ENCODE measurements around the gene PIGR. TPM values are rescaled to one million over a fixed set of nuclear protein-coding genes. Genes with fewer than 3 reads are reported as not detected.

The PIGR gene
- total and polyA plus RNA-seq, 10 of the 15 experiments (the other 5 are each of a cell fraction or from before 2014, with no cell fraction given): 0.96 to 7.6 (median 1.8) TPM

GRCh38 chr1:206891412-206891811 is 54.9 kb downstream of the PIGR start:
- H3K9me3 ChIP-seq (replicated peaks; ENCODE audit: control insufficient read depth, insufficient read depth, low read length): no peaks in the 10 kb centered on the region
- H3K27ac ChIP-seq (ENCODE audit: control insufficient read depth, insufficient read depth): no peak overlapping the region
- WGBS (ENCODE audit: insufficient coverage, insufficient replicate concordance, low lambda C conversion rate, missing lambda C conversion rate): 0% methylated on average over 1 of the region's 1 CpG
- no peaks in the 10 kb centered on the region for H3K79me2 ChIP-seq (ENCODE audit: control insufficient read depth, insufficient read depth, low read length)
- FAIRE-seq (no peak), DNase-seq (ENCODE audit: low read depth, low spot score) (no peak), ATAC-seq (no peak)
- H3K27me3 ChIP-seq (replicated peaks in 1 of 2; ENCODE audit: control insufficient read depth in 2 of 2, insufficient read depth in 2 of 2, low read length in 1 of 2): no peaks in the 10 kb centered on the region
- ChIA-PET RAD21 (ENCODE audit: unreplicated experiment) (no interaction called here), CTCF (interaction anchor here (1.4 to 1.5 kb wide), 2 partner anchors 20 to 157 kb away, joined by 4 read pairs; no protein-coding TSS in a partner anchor), POLR2A (no interaction called here), SMC1A (ENCODE audit: uncharacterized antibody, unreplicated experiment) (interaction anchor here (1.7 to 2.5 kb wide), 2 partner anchors 9 to 21 kb away, joined by 4 to 11 read pairs; no protein-coding TSS in a partner anchor)
- H3K9ac ChIP-seq (ENCODE audit: control insufficient read depth, insufficient read depth, low read length): no peak overlapping the region
- no peaks in the 10 kb centered on the region for H4K20me1 ChIP-seq (ENCODE audit: control insufficient read depth, insufficient read depth)
- no peaks in the 10 kb centered on the region for H3K4me1 ChIP-seq (ENCODE audit: control insufficient read depth, insufficient read depth, low read length)
- H3K4me2 ChIP-seq (ENCODE audit: control insufficient read depth, insufficient read depth): no peak overlapping the region
- BruUV-seq (replicated peaks): no TSS peak
- in situ Hi-C loops (cut with MboI): no loop called here
- intact Hi-C loops (cut with micrococcal nuclease; ENCODE audit: unreplicated experiment): no loop called here
- no peak overlapping the region for H2AFZ ChIP-seq (ENCODE audit: control insufficient read depth, low read depth, low read length)
- H3K4me3 ChIP-seq: no peak overlapping the region
- H3K36me3 ChIP-seq (ENCODE audit: control insufficient read depth in 2 of 2, insufficient read depth in 2 of 2, low read length in 1 of 2): no peaks in the 10 kb centered on the region
- TF ChIP-seq NFXL1 (IDR thresholded peaks at IDR 0.05; ENCODE audit: borderline replicate concordance) (no peak), IRF4 (IDR thresholded peaks at IDR 0.05; ENCODE audit: low read depth, low read length) (no peak), TCF12 (IDR thresholded peaks at IDR 0.05; ENCODE audit: low read depth, low read length) (no peak), MLLT1 (IDR thresholded peaks at IDR 0.05) (no peak), DPF2 (IDR thresholded peaks at IDR 0.05) (no peak), ELK1 (IDR thresholded peaks at IDR 0.05; ENCODE audit: low read depth, low read length) (no peak), BCLAF1 (IDR thresholded peaks at IDR 0.05) (no peak), ZNF592 (IDR thresholded peaks at IDR 0.05) (no peak), PRDM15 (CRISPR knock-in tag; IDR thresholded peaks at IDR 0.05) (no peak), RELA (IDR thresholded peaks at IDR 0.05; ENCODE audit: borderline replicate concordance, partially characterized antibody) (no peak), ATF7 (IDR thresholded peaks at IDR 0.05; ENCODE audit: low read depth) (no peak)
